HTERT RPE-1 (cell line): Measurements from ENCODE around the gene MARCKS.
"Not testable (repeated sequence)": the region's sequence is repeated elsewhere in the genome, so short reads cannot be mapped to it uniquely, and the experiment has no call there.

ENCODE experiments used
- in situ Hi-C: fragments of 300-500 bp; cut with MboI; formaldehyde crosslinking; loops from 4 replicates; pipeline ENCODE4 v1.14.3; 2020; ENCODE audit warnings: low sequenced_read_pairs

MARCKS gene

DNA sequence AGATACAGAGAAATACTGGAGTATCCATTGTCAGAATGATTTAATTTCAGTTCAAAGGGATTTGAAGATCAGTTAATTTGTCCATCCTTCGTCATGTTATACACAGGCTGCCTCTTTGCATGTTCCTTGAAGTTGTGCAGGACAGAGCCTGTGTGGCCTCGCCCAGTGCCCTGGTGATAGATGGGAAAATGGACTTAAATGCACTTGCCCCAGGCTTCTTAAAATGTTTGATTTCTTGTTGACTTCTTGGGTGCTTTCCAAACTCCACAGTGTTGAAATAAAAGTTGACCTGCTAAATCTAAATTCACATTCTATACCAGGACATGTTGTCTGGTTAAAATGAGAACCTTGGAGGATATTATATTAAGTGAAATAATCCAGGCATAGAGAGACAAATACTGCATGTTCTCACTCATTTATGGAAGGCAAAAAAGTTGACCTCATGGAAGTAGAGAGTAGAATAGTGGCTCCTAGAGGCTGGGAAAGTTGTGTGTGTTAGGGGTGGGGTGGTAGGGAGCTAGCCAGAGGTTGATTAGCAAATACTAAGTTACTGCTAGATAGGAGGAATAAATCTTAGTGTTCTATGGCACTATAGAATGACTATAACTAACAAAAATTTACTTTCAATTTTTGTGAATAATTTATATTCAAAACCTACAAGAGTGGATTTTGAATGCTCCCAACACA lies 25.3 kb downstream of the MARCKS start:
- in situ Hi-C loops: no loop called here

GRCh38 chr6:113884011-113884410 lies 26.9 kb downstream of the MARCKS start:
- in situ Hi-C loops: no loop called here

- in situ Hi-C loops: no loop called here
Measured at GRCh38 chr6:113886512-113886911, 29.4 kb downstream of the MARCKS start.

- in situ Hi-C loops: no loop called here
Measured at GRCh38 chr6:113888493-113888892, 31.3 kb downstream of the MARCKS start.

DNA sequence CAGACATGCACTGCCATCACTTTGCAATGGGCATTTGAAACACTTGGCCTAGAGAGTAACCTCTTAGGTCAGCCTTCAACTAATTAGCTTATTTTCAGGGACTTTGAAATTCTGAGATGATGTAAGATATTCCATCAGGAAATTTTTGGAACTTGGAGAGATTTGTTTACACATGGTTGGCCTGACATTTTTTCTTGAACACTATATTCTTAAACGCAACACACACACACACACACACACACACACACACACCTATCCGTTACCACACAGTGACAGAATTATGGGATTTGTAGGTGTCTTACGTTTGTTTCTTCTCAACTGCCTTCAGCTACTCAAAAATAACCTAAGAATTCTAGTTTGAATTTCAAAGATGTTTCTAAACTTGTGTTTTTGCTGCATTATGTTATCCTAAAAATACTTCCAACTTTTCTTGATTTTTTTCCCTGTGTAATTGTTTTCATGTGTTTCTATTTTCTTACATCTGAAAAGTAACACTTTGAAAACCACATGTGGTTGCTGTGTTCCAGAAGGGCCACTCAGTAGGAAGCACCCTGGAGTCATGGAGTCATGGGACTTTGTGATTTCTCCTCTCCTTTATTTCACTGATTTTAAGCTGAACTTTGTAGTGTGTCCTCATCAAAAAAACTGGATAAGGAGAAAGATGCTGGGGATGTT lies 31.9 kb downstream of the MARCKS start:
- in situ Hi-C loops: no loop called here

- in situ Hi-C loops: no loop called here
Measured at GRCh38 chr6:113893451-113893850, 36.3 kb downstream of the MARCKS start.

- in situ Hi-C loops: no loop called here
Measured at GRCh38 chr6:113893866-113894265, 36.7 kb downstream of the MARCKS start.

DNA sequence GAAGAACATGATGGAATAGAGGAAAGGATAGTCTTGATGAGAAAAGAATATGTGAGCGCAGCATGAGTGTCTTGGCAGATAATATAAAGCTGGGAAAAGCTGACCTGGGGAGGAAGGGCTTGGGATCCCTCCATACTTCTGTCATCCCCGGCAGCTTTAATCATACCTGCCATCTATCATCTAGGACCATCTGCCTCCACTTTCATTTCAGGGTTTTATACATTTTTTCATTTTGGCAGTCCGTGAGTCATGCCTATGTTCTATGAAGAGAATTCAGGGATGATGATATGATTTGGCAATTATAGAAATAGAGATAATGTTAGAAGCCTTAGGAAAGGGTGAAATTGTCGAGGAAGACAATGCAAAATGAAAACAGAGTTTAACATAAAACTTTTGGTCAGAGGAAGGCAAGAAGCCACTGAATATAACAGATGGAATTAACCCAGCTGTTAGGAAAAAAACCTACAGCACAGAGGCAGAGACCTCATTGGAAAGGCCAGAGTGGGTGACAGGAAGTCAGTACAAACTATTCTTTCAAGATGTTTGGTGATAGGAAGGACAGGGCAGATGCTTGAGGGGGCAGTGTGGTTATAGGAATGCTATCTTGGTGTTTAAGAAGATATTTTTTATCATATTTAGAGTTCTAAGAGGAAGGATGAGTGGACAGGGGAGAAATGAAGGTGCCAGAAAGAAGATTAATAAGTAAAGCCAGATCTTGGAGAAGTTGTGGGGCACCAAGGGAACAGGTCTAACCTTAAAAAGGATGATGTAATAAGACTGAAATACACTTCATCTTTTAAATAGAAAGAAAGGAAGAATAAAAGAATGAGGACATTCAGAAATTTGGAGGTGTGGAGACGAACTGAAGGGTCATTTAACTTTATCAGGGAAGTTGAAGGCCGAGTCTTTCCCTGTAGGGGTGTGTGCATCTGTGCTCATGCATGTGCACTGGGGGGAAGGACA lies 37.8 kb downstream of the MARCKS start:
- in situ Hi-C loops: no loop called here

DNA sequence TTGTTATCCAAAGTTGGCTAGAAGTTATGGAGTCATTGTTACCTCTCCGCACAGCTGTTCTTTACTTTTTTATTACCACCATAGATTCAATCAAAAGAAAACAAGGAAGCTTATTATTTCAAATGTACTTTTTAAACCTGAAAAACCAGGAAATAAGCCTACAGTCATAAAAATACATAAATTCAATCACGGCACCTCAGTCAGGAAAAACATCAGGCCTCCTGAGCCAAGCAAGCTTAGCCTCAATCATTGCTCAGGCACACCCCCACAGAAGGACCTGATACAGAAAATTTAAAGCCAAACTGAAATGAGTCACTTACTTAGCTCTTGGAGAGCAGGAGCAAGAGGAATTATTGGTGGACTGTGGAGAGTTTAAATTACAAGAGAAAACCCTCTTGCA lies 44.3 kb downstream of the MARCKS start:
- in situ Hi-C loops: no loop called here

- in situ Hi-C loops: no loop called here
Measured at GRCh38 chr6:113903666-113904330, 46.7 kb downstream of the MARCKS start.

- in situ Hi-C loops: no loop called here
Measured at GRCh38 chr6:113907102-113907815, 50.1 kb downstream of the MARCKS start.

- in situ Hi-C loops: no loop called here
Measured at GRCh38 chr6:113908801-113909200, 51.7 kb downstream of the MARCKS start.

GRCh38 chr6:113909224-113909856 lies 52.2 kb downstream of the MARCKS start:
- in situ Hi-C loops: no loop called here

GRCh38 chr6:113910285-113910684 lies 53.1 kb downstream of the MARCKS start:
- in situ Hi-C loops: not testable (repeated sequence)
